NCI-H146 treated with DMSO at 0.1 percent for 48 hours (cell line): Measurements from ENCODE around the gene KIAA1755.

ENCODE experiments used
- DNase-seq: peaks from one replicate; lab custom pipeline; 2025; ENCODE audit not compliant: unreplicated experiment; lab: John Stamatoyannopoulos, UW

KIAA1755 gene

DNA sequence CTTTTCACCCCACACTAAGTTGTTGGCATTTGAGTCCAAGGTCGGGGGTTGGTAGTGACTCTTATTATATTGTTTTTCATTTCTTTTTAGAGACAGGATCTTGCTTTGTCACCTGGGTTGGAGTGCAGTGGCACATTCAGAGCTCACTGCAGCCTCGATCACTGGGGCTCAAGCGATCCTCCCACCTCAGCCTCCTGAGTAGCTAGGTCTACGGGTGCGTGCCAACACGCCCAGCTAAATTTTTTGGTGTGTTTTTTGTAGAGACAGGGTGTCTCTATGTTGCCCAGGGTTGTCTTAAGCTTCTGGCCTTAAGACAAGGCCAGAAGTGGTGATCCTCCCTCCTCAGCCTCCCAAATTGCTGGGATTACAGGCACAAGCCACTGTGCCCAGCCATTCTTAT is 70.4 kb downstream of the KIAA1755 start:
- no peak for DNase-seq

DNA sequence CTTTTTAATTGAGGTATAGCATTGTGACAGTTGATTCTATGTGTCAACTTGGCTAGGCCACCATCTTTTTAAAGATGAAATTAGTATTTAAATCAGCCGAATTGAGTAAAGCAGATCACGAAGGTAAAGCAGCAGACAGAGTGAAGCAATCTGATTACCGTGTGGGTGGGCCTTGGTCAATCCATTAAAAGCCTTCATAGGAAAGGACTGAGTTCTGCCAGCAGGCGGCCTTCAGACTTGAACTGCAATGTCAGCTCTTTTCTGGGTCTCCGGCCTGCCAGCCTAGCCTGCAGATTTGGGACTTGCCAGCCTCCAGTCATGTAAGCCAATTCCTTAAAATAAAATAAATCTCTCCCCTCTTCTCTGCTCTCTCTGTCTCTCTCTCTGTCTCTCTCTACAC is 73.0 kb downstream of the KIAA1755 start:
- no peak for DNase-seq

DNA sequence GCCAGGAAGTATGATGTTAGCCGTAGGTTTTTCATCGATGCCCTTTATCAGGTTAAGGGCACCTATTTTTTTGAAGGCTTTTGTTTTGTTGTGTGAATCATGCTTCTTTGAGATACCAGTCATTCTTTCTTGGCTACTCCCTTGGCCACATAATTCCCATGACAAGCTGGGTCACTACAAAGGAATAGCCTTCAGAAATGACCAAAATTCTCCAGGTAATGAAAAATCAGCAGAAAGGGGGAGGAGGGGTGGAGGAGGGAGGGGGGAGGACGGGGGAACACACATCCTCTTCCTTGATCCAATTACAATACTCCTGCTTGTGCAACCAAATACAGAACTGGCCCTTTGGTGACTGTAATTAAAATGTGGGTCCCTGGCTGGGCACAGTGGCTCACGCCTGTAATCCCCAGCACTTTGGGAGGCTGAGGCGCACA is 73.7 kb downstream of the KIAA1755 start:
- no peak for DNase-seq

DNA sequence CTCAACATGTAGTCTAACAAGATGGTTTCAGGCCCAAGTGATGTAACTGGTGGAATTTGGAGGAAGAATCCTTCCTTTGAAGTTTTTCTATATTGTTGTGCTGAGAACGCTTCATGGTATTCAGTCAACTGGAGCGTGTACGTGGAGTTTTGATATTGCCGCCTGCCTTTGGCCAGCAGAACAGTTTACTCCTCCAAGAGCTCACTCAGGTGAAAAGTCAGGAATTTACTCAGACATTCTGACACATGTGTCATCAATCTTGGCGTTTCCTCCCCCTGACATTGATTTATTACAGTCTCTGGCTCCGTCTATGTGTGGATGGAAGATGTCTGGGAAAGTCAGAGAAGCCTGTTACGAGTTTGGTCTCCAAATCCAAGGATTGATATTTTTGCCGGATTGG is 76.4 kb downstream of the KIAA1755 start:
- no peak for DNase-seq

DNA sequence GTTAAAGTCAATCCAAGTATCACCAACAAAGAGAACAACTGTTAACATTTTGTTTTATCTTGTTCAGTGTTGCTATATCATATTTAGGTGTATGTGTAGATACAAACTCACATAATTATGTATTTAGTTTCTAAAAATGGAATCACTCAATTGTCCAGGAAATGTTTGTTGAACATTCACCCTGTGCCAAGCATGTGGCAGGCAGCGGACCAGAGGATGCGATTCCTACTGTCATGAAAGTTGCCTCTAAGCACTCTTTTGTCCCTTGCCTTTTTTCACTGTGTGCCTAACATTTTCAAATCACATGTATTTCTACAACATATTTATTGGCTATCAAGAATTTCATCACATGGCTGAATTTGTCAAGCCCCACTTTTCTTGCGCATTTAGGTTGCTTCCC is 78.6 kb downstream of the KIAA1755 start:
- DNase-seq = no peak

DNA sequence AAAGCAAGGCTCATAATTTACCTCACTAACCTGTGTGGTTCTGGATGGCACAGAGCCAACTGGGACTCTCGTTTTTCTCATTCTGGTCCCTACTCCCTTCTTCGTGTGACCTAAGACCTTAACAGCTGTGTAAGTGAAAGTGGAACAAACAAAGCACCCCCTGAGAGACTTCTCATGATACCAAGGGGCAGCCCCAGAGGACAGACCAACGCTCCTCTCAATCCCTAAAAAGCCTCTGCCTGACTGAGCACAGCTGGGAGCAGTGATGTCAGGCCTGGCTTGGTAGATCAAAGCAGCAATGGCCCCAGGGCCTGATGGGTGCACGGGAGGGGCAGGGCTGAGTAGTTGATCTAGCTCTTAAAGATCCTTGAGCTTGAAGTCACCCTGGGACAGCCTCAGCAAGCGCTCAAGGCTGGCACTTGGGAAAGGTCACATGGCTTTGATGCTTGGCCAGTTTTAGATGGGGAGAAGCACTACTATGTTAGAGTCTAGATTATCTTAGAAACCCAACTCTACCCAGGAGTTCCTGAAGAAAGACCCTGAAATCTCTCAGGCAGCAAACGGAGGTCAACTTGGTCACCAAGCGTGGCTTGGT is 79.2 kb downstream of the KIAA1755 start:
- DNase-seq = no peak

DNA sequence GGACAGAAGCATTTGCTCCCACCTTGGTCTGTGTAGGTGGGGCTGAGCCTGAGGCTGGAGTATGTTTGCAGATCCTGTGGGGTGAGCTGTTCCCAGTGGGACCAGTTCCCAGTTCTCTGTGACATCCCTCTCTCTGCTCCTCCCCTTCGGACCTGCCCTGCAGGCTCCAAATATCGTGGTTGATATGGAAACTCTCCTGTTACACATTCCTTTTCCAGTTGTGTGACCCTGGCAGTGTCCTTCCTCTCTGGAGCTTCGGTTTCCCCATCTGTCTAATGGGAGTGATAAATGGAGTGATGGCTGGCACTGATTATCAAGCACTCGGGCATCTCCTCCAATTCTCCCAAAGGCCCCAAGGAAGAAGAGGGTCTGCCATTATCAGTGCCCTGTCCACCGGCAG is 79.8 kb downstream of the KIAA1755 start:
- DNase-seq = no peak

DNA sequence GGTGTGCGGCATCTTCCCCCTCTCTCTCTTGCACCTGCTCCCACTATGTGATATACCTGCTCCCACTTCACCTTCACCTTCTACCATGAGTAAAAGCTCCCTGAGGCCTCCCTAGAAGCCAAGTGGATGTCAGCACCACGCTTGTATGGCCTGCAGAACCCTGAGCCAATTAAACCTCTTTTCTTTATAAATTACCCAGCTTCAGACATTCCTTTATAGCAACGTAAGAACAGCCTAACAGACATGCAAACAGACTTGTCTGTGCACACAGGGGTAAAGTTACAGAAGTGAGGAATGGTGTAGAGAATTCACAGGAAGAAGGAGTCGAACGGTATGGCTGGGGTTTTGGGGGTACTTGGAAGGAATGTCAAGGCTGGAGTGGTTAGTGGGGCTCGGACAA is 80.7 kb downstream of the KIAA1755 start:
- no peak for DNase-seq

DNA sequence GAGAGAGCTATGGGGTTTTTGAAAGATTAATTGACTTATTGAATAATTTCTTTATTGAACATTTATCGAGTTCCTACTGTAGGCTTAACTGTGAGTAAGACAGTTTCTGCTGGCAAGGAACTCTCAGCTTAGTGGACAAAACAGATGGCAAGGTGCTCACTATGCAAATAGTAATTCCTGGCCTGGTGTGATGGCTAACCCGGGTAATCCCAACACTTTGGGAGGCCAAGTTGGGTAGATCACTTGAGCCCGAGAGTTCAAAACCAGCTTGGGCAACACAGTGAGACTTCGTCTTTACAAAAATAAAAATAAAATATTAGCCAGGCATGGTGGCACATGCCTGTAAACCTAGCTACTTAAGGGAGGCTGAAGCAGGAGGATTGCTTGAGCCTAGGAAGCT is 82.0 kb downstream of the KIAA1755 start:
- no peak for DNase-seq

DNA sequence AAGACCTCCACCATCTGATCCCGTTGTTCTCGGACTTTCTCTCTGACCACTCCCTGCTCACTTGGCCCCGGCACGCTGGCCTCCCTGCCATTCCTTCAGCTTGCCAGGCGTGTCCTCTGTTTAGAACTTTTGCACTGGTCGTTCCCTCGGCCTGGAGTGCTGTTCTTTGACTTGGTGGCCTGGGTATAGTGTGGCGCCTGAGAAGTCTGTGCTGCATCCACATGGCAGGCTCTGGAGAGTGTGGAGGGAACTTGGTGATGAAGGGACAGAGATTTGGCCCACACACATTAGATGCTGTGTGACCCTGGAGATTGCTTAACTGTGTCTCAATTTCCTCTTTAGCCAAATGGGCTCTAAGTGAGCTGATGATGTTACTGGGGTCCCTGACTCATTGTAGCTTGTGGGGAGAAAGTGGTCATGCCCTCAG is 82.5 kb downstream of the KIAA1755 start:
- DNase-seq = no peak

DNA sequence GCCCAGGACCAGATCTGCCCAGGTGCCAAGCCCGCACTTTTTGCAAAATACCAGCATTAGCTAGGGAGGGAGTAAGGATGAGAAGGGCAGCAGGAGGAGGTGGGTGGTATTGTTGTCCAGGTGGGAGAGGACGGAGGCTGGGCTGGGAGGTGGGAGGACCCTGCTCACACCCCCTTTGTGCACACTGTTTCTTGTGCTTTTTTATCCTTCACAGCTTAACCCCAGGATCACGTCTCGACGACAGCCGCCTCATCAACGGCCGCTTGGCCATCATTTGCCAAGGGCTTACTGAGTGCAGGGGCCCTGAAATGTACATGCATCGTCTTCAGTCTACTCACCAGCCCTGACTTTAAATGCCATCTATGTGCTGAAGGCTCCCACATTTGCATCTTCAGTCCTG is 83.3 kb downstream of the KIAA1755 start:
- DNase-seq = no peak

DNA sequence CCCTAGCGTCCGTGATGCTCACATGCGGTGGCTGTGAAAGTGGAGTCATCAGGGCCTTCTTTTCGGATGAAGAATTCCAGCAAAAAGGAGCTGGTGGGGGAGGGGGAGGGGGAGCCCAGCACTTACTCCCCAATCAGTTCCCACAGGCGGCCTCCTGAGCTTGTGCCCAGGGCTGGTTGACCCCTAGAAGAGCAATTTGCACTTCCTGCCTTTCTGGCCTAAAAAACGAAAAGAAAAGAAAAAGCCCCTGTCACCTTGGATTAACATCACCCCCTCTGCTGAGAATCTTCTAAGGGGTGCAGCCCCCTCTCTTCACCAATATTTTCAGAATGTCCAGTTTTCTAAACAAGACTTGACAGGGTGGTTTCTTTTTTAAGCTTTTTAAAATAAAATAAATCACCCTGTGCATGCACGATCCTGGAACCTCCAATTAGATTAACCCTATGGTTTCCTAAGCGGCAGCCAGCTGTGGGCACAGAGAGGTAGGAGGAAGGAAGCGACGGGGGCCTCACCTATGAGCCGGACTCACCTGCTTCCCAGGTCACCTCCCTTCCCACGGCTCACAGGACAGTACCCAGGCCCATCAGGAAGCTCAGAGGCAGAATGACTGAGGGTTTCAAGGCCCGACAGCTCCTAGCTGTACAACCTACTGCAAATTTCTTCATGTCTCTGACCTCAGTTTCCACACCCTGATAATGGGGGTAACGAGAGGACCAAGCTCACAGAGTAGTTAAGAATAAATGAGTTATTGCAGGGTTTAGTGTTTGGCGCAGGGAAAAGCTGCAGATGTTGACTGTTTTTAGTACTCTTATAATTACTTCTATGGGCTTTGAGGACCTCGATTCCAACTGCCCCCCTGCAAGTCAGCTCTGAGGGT is 85.0 kb downstream of the KIAA1755 start:
- DNase-seq = no peak

DNA sequence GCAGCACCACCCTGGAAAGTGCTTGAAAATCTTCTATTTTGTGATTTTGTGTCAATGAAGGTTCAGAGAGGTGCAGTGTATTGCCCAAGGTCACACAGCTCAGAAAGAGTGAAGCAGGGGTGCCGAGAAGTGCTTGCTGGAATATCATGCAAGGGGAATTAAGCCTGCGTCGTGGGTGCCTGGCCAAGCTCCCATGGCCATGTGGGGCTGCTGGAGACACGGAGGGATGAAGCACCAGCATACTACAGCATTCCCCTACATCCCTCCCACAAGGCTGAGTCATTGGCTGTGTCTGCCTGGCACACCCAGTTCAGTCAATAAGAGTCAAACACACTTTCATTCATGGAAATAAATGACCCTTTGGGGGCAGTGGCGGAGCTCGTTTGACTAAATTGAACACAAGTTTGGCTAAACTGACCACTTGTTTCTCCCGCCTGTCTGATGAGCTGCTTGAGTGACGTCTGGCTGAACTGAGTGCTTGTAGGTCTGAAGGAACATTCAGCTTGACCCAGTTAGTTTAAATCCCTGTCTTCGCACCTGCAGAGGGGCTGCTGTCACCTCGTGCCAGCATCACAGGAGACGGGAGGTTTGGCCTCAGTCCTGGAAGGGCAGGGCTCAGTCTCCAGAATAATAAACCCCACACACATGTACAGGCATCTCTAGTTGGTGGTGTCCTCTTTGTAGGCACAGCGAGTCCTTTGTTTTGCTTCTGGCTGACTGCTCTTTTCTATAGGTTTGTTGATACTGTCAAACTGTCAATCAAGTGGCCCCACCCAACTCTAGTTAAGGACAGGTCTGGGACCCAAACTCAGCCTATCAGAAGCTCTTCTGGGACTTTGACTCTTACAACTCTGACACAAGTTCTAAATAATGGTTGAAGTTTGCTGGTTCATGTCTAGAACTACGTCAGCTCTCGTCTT is 87.0 kb downstream of the KIAA1755 start:
- DNase-seq = no peak

DNA sequence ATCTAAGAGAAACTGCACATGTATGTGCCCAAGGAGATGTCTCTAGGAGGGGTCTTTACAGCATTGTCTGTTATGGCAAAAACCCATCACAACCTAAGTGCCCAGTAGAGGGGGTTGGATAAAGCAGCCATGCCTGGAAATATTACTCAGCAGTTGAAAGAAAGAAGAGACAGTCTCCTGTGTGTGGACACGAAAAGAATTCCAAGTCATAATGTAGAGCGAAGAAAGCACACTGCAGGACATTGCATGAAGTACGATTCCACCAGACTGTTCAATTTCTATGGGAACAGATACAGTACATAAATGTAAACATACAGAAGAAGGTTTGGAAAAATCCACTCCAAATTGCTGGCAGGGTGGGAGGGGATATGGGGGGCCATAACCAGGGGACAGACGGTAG is 88.1 kb downstream of the KIAA1755 start:
- no peak for DNase-seq

DNA sequence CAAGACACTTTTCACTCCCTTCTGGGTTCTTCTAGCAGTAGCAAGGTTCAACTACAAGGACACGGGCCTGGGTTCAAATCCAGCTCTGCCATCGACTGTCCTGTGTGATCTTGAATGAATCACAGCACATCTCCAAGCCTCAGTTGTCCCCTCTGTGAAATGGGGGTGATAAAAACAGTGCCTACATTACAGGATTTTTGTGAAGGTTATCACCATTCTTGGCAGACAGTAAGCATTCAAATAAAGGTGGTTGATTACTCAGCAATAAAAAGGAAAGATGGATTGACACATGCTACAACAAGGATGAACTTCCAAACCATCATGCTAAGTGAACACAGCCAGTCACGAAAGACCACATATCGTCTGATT is 88.9 kb downstream of the KIAA1755 start:
- DNase-seq = no peak

DNA sequence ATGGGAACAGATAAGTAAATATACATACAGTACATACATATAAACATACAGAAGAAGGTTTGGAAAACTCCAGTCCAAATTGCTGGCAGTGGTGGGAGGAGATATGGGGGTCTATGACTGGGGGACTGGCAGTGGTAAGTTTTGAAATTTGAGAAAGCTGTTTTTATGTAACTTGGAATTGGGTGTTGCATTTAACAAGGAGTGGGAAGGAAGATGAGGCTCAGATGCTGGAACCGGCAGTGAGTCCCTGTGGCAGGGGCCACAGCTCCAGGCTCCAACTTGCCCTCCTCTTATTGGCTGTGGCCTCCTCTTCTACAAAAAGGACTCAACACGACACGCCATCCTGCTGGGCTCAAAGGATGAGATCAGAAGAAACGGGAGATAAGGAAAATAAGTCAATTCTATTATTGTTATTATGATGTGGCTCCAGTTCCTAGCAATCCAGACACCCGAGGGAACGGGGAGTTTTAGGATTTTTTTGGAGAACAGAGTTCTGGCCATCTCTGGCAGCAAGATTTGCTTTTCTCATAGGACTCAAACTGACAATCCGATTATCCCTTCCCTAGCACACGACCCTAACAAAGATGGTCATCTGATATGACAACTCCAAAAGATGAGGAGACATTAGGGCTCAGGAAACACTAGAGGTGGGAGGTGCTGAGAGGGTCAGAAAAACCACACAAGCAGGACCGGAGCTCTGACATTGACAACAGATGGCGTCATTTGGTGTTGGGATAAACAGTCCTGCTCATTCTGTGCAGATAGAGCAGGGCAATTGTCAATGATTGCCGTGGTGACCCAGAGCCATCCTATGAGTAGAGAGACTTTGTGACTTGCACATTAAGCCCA is 89.5 kb downstream of the KIAA1755 start:
- no peak for DNase-seq

DNA sequence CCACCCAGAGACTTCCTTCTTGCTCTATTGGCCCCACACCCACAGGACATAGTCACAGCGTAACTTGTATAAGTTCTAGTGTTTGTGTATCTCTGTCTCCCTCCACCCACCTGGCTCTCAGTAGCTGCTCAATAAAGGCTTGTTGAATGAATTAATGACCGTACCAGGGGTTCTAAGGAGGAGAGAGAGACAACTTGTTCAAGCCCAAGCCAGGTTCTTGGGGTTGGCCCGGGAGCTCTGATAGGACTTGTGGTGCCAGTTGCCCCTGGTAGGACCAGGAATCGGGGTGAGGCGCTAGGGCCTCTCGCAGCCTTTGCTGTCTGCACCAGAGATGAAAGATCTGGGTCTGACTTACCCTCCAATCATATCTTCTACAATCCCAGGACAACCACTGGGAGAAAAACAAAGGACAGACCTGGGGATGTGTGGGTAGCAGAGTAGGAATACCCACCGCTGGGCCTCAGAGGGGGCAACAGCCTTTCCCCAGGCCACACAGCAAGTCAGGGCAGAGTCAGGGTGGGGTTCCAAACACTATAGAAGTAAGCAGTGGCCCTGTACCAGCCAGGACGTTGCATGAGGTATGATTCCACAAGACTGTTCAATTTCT is 90.2 kb downstream of the KIAA1755 start:
- DNase-seq = no peak

DNA sequence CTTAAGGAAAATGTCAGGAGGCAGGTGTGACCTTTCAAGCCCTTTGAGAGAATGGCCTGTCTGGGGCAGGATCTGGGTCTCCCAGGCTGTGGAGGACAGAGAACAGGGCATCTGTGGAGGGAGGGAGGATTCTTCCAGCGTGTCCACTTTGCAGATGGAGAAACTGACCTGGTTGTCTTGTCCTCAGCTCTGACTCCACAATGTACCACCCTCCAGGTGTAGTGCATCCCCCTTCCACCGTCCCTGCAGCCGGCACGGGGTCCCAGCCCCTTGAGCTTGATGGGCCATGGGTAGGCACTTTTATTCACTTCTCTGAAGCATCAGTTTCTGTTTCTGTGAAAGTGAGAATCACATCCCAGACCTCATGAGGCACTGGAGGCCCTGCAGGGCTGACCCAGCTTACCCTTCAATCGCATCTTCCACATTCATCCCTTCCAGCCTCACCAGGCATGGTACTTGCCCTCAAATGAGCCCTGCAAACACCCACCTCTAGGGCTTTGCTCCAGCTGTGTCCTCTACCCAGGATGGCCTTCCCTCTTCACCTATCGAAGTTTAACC is 90.8 kb downstream of the KIAA1755 start:
- no peak for DNase-seq

DNA sequence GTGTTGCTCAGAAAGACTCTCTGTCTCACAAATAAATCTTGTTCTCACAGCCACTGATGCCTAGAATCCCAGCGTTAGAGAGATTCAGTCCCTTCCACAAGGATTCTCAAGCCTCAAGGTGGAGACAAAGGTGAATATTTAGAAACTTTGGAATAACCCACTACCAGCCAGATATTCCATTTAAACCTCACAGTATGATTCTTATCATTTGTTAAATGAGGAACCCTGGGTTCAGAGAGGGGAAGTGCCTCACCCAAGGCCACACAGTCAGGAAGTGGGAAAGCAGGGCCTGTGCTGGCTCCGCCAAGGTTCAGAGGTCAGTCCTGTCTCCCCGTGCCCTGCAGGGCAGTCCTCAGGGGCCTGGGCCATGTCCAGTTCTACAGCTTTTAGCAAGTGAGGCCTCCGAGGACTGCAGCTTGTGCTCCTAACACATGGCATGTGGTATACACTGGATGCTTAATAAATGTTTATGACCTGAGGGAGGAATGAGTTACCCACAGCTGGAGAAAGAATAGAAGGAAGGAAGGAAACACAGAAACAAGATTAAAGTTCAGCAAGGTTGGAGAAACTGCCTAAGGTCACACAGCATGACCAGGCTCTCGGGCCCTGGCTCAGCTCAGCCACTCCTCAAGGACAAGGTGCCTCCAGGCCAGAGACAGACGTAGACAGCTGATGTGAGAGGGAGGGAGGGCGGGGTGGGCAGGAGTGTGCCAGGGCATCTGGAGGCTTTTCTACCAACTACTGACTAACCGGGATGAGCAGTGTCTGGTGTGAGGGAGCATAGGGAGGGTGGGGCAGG is 91.5 kb downstream of the KIAA1755 start:
- DNase-seq = no peak
